K562 (cell line): ENCODE results near the gene KIF5A. TPM values are rescaled to one million over a fixed set of nuclear protein-coding genes. Genes with fewer than 3 reads are reported as not detected.

Experiments used
- ARID4B ChIP-seq: sonication (generic); formaldehyde crosslinking; IDR thresholded peaks from 2 replicates; pipeline ENCODE4 v1.8.0; 2022; ENCODE audit warnings: mild to moderate bottlenecking, missing genetic modification reagents
- HDAC2 ChIP-seq: fragments of 450-650 bp; IDR thresholded peaks from 2 replicates; pipeline ENCODE4 v1.6.1; 2016; ENCODE audit warnings: mild to moderate bottlenecking
- HNRNPL ChIP-seq: fragments of 200-400 bp; formaldehyde crosslinking; IDR thresholded peaks from 2 replicates; pipeline ENCODE4 v1.6.1; 2017; ENCODE audit warnings: low read depth, mild to moderate bottlenecking, low read length
- PCBP2 ChIP-seq: fragments of 200-400 bp; formaldehyde crosslinking; IDR thresholded peaks from 2 replicates; pipeline ENCODE4 v1.6.1; 2018; ENCODE audit warnings: low read length, low read depth, mild to moderate bottlenecking, moderate library complexity; ENCODE audit not compliant: poor library complexity, severe bottlenecking
- polyA plus RNA-seq, 8 experiments: library from polyadenylated mRNA; depleted of rRNA in 4 of 8; stranded (reverse) in 5 of 8; unstranded in 3 of 8; fragments of >200 nt; fragmentation: Nextera tagmentation in 2 of 8; fragmentation: Illumina TruSeq in 1 of 8; extraction: Ambion mirVana in 2 of 8; extraction: Trizol in 1 of 8; gene quantifications; 2 replicates each; pipeline versions ENCODE4 v1.2.1 to v1.2.3, GENCODE V29; 2011 to 2014; ENCODE audit warnings: inconsistent platforms in 1 of 8, missing spikeins in 1 of 8
- total RNA-seq, 7 experiments: library from RNA; depleted of rRNA in 6 of 7; stranded (reverse); fragments of >200 nt in 6 of 7; fragmentation: Illumina TruSeq in 2 of 7; extraction: Trizol in 2 of 7; gene quantifications; 2 replicates each; pipeline versions ENCODE4 v1.2.1 to v1.2.3, GENCODE V29; 2011 to 2021; ENCODE audit warnings: low replicate concordance in 1 of 7

The KIF5A gene
- total and polyA plus RNA-seq, 9 of the 15 experiments (the other 6 are each of a cell fraction or from before 2014, with no cell fraction given): 3.4 to 17.7 (median 8.0) TPM

- no peak for TF ChIP-seq ARID4B (CRISPR knock-in tag)
- TF ChIP-seq PCBP2: no peak
- no peak for TF ChIP-seq HNRNPL
- no peak for TF ChIP-seq HDAC2
Observed at GRCh38 chr12:57609781-57610553, 60.1 kb downstream of the KIF5A start (continued).
